B cell (primary cell): ENCODE results near the gene WFDC5.

Experiments used
- CTCF ChIP-seq: fragments of 200-600 bp; IDR thresholded peaks from one replicate; pipeline ENCODE4 v1.8.0; 2022; ENCODE audit warnings: antibody characterized with exemption, mild to moderate bottlenecking
- EZH2 ChIP-seq: IDR thresholded peaks from 2 replicates; pipeline ENCODE4 v1.6.1; 2012; ENCODE audit warnings: borderline replicate concordance, low read depth, mild to moderate bottlenecking, moderate library complexity, low read length; ENCODE audit not compliant: insufficient read depth, poor library complexity, severe bottlenecking

- no peak for TF ChIP-seq CTCF
- TF ChIP-seq EZH2: no peak
Observed at GRCh38 chr20:45115386-45115774, 406 bp upstream of the WFDC5 start.
